Tibial nerve (tissue), 4 donors: Measurements from ENCODE around the gene DSTYK.

Source experiments
- EP300 ChIP-seq, 2 donors: sonication (generic); formaldehyde crosslinking; IDR thresholded peaks; one replicate each; pipeline ENCODE4 v1.6.1; 2017; ENCODE audit warnings: antibody characterized with exemption in 2 of 2, mild to moderate bottlenecking in 1 of 2
- POLR2A ChIP-seq, 2 donors: fragments of 450-650 bp; IDR thresholded peaks; one replicate each; pipeline ENCODE4 v1.6.1; 2017; ENCODE audit warnings: antibody characterized with exemption in 2 of 2, mild to moderate bottlenecking in 2 of 2, moderate library complexity in 2 of 2
- TF ChIP-seq, protein P1 (sequence below), 5 experiments: fragments of 200-600 bp in 3 of 5; fragments of 450-650 bp in 2 of 5; sonication (generic) in 3 of 5; IDR thresholded peaks; one replicate each; pipeline ENCODE4 v1.5.1; 2016 to 2019; ENCODE audit warnings: antibody characterized with exemption in 5 of 5, mild to moderate bottlenecking in 3 of 5, moderate library complexity in 2 of 5

DNA sequence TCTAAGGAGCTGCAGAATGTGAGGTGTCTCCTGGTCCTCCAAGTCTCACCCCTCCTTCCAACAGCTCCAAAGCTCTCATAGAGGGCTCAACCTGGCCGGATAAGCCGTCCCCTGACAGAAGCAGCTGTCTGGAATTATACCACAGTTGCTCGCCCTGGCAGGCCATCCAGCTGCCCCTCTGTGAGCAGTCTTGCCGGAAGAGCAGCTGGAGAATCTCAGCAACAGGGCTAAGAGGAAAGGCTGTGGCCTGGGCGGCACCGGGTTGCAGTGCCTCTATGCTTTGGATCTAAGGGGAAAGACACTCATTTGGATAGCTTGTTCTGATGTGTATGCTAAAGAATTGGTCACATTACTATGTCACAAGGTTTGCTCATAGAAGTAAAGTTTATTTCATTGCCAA, 28.6 kb upstream of the DSTYK start:
- TF ChIP-seq EP300 (IDR thresholded peaks at IDR 0.05) = no peak
- TF ChIP-seq, protein P1, sequence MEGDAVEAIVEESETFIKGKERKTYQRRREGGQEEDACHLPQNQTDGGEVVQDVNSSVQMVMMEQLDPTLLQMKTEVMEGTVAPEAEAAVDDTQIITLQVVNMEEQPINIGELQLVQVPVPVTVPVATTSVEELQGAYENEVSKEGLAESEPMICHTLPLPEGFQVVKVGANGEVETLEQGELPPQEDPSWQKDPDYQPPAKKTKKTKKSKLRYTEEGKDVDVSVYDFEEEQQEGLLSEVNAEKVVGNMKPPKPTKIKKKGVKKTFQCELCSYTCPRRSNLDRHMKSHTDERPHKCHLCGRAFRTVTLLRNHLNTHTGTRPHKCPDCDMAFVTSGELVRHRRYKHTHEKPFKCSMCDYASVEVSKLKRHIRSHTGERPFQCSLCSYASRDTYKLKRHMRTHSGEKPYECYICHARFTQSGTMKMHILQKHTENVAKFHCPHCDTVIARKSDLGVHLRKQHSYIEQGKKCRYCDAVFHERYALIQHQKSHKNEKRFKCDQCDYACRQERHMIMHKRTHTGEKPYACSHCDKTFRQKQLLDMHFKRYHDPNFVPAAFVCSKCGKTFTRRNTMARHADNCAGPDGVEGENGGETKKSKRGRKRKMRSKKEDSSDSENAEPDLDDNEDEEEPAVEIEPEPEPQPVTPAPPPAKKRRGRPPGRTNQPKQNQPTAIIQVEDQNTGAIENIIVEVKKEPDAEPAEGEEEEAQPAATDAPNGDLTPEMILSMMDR (IDR thresholded peaks at IDR 0.05) = no peak
- TF ChIP-seq POLR2A (IDR thresholded peaks at IDR 0.05) = no peak
